ENCODE data around the gene MSI2. TPM values are rescaled to one million over a fixed set of nuclear protein-coding genes. Genes with fewer than 3 reads are reported as not detected.
A peak's percentile ranks its signal among the peaks of the same experiment; 100 is the strongest.

The MSI2 gene
- total and polyA plus RNA-seq, 2 donors (not counting 1 experiment from before 2014, with no cell fraction given), result 16.1 to 196 TPM

- H3K79me2 ChIP-seq (ENCODE audit: control insufficient read depth, insufficient read depth, low read length), result peaks cover 54% of the 10 kb centered on the region
- H3K4me2 ChIP-seq (replicated peaks; ENCODE audit: low read depth, low read length, poor library complexity, severe bottlenecking), result peak overlapping the region; percentile 92
- no peak for TF ChIP-seq EZH2 (IDR thresholded peaks at IDR 0.05; ENCODE audit: borderline replicate concordance, insufficient read depth, low read depth, low read length, poor library complexity, severe bottlenecking)
- TF ChIP-seq CTCF (IDR thresholded peaks at IDR 0.05), result no peak
- Mint-ChIP-seq H3K9me3 (ENCODE audit: insufficient read depth) (no peaks in the 10 kb centered on the region), H3K4me1 (peaks cover 58% of the 10 kb centered on the region), H3K27ac (no peak overlapping the region), H3K4me3 (peak overlapping the region; percentile 92), H3K27me3 (no peaks in the 10 kb centered on the region)
- intact Hi-C loops (cut with micrococcal nuclease), result loop anchor here (2.0 to 10.0 kb wide), 9 partner anchors 98 to 1845 kb away; partner anchors contain the start of genes AKAP1, C17orf67, DGKE and TRIM37
- no CpG with 5 or more reads among the region's 3 CpGs for WGBS (ENCODE audit: insufficient coverage)
- no peak overlapping the region for H2AFZ ChIP-seq (ENCODE audit: insufficient read depth, low read depth, low read length, poor library complexity, severe bottlenecking)
- no peaks in the 10 kb centered on the region for H3K9me3 ChIP-seq (ENCODE audit: control extremely low read depth in 1 of 3, control insufficient read depth in 2 of 3, insufficient read depth in 1 of 3, low read length in 2 of 3)
- H3K36me3 ChIP-seq (replicated peaks in 1 of 2; ENCODE audit: control extremely low read depth in 1 of 2, control insufficient read depth in 1 of 2, extremely low read depth in 1 of 2, insufficient read depth in 2 of 2, low read length in 1 of 2), result peaks cover 13 to 24% of the 10 kb centered on the region in 2 experiments
- ATAC-seq (ENCODE audit: low read depth), result no peak
- H3K4me1 ChIP-seq (ENCODE audit: control insufficient read depth in 2 of 2, insufficient read depth in 2 of 2, low read length in 2 of 2), result peaks cover 46 to 49% of the 10 kb centered on the region in 2 donors
- no peak overlapping the region for H3K9ac ChIP-seq (ENCODE audit: low read length)
- POLR2A ChIA-PET, result no interaction called here
- no peak for DNase-seq
- H3K27me3 ChIP-seq (replicated peaks in 1 of 4; ENCODE audit: control extremely low read depth in 1 of 4, control insufficient read depth in 3 of 4, insufficient read depth in 4 of 4, low read length in 3 of 4), result no peaks in the 10 kb centered on the region
- H4K20me1 ChIP-seq (ENCODE audit: control insufficient read depth, insufficient read depth, low read length, poor library complexity, severe bottlenecking), result peaks cover 4% of the 10 kb centered on the region
- no peak overlapping the region for H3K27ac ChIP-seq (ENCODE audit: low read length in 2 of 2)
- H3K4me3 ChIP-seq (ENCODE audit: control extremely low read depth in 1 of 5, extremely low read depth in 1 of 5, insufficient read depth in 1 of 5, low read depth in 2 of 5, low read length in 4 of 5), result no peak overlapping the region
- CTCF ChIA-PET, result interaction anchor here (1.0 to 3.0 kb wide), 2 partner anchors 15 to 412 kb away, joined by 4 to 30 read pairs; no protein-coding TSS in a partner anchor
Measured at GRCh38 chr17:57259306-57259705, 3.0 kb downstream of the MSI2 start.

- DNase-seq (no peak), ATAC-seq (ENCODE audit: low read depth) (no peak)
- Mint-ChIP-seq H3K27me3 (no peaks in the 10 kb centered on the region), H3K4me3 (peak overlapping the region; percentile 92), H3K4me1 (peaks cover 58% of the 10 kb centered on the region), H3K9me3 (ENCODE audit: insufficient read depth) (no peaks in the 10 kb centered on the region), H3K27ac (no peak overlapping the region)
- Histone ChIP-seq H3K4me3 (ENCODE audit: control extremely low read depth in 1 of 5, extremely low read depth in 1 of 5, insufficient read depth in 1 of 5, low read depth in 2 of 5, low read length in 4 of 5) (no peak overlapping the region), H4K20me1 (ENCODE audit: control insufficient read depth, insufficient read depth, low read length, poor library complexity, severe bottlenecking) (peaks cover 9% of the 10 kb centered on the region), H3K4me2 (replicated peaks; ENCODE audit: low read depth, low read length, poor library complexity, severe bottlenecking) (peak overlapping the region; percentile 92), H3K9me3 (ENCODE audit: control extremely low read depth in 1 of 3, control insufficient read depth in 2 of 3, insufficient read depth in 1 of 3, low read length in 2 of 3) (no peaks in the 10 kb centered on the region), H3K27ac (ENCODE audit: low read length in 2 of 2) (no peak overlapping the region), H3K9ac (ENCODE audit: low read length) (no peak overlapping the region), H3K4me1 (ENCODE audit: control insufficient read depth in 2 of 2, insufficient read depth in 2 of 2, low read length in 2 of 2) (peaks cover 46 to 49% of the 10 kb centered on the region in 2 donors), H3K79me2 (ENCODE audit: control insufficient read depth, insufficient read depth, low read length) (peaks cover 59% of the 10 kb centered on the region), H3K27me3 (replicated peaks in 1 of 4; ENCODE audit: control extremely low read depth in 1 of 4, control insufficient read depth in 3 of 4, insufficient read depth in 4 of 4, low read length in 3 of 4) (no peaks in the 10 kb centered on the region), H3K36me3 (replicated peaks in 1 of 2; ENCODE audit: control extremely low read depth in 1 of 2, control insufficient read depth in 1 of 2, extremely low read depth in 1 of 2, insufficient read depth in 2 of 2, low read length in 1 of 2) (peaks cover 13 to 28% of the 10 kb centered on the region in 2 experiments), H2AFZ (ENCODE audit: insufficient read depth, low read depth, low read length, poor library complexity, severe bottlenecking) (no peak overlapping the region)
- intact Hi-C loops (cut with micrococcal nuclease), result loop anchor here (2.0 to 10.0 kb wide), 10 partner anchors 25 to 1845 kb away; partner anchors contain the start of genes AKAP1, C17orf67, DGKE and TRIM37
- ChIA-PET CTCF (interaction anchor here (1.0 to 3.0 kb wide), 3 partner anchors 16 to 488 kb away, joined by 4 to 30 read pairs (median 4); no protein-coding TSS in a partner anchor), POLR2A (no interaction called here)
- no peak for TF ChIP-seq EZH2 (IDR thresholded peaks at IDR 0.05; ENCODE audit: borderline replicate concordance, insufficient read depth, low read depth, low read length, poor library complexity, severe bottlenecking)
- no peak for TF ChIP-seq CTCF (IDR thresholded peaks at IDR 0.05)
- WGBS (ENCODE audit: insufficient coverage), result no CpG with 5 or more reads among the region's 4 CpGs
Measured at GRCh38 chr17:57259817-57260216, 3.5 kb downstream of the MSI2 start.

Data from B cell (primary cell).